K562 (cell line): Measurements from ENCODE around the gene HPDL. TPM values are rescaled to one million over a fixed set of nuclear protein-coding genes. Genes with fewer than 3 reads are reported as not detected.

Experiments used
- ARID1B ChIP-seq: fragments of 450-650 bp; IDR thresholded peaks from 2 replicates; pipeline ENCODE4 v1.6.1; 2016; ENCODE audit warnings: antibody characterized with exemption, mild to moderate bottlenecking, inconsistent platforms
- ETV6 ChIP-seq, 3 experiments: fragments of 150-350 bp in 1 of 3; sonication (generic) in 1 of 3; formaldehyde crosslinking in 1 of 3; IDR thresholded peaks; 2 replicates each; pipeline versions ENCODE4 v1.6.1 to v1.8.0; 2014 to 2022; ENCODE audit warnings: borderline replicate concordance in 2 of 3, low read depth in 2 of 3, antibody characterized with exemption in 1 of 3, low read length in 1 of 3, mild to moderate bottlenecking in 1 of 3, missing genetic modification reagents in 1 of 3
- FOXJ2 ChIP-seq: fragments of 200-800 bp; sonication (Bioruptor generic); IDR thresholded peaks from 2 replicates; pipeline ENCODE4 v1.6.1; 2016; ENCODE audit warnings: missing genetic modification characterization, missing compliant biosample characterization
- MXI1 ChIP-seq: IDR thresholded peaks from 2 replicates; pipeline ENCODE4 v1.6.1; 2011; ENCODE audit warnings: low read depth, mild to moderate bottlenecking, improper control_type of control experiment, low read length
- PHB ChIP-seq: fragments of 250-450 bp; sonication (Bioruptor Pico); IDR thresholded peaks from 2 replicates; pipeline ENCODE4 v1.5.0; 2021
- POLR2A ChIP-seq: fragments of 450-650 bp; conservative IDR thresholded peaks from 2 replicates; pipeline ENCODE4 v1.6.1; 2016
- TRIM25 ChIP-seq: fragments of 450-650 bp; IDR thresholded peaks from 2 replicates; pipeline ENCODE4 v1.7.0; 2016; ENCODE audit warnings: borderline replicate concordance
- polyA plus RNA-seq, 8 experiments: library from polyadenylated mRNA; depleted of rRNA in 4 of 8; stranded (reverse) in 5 of 8; unstranded in 3 of 8; fragments of >200 nt; fragmentation: Nextera tagmentation in 2 of 8; fragmentation: Illumina TruSeq in 1 of 8; extraction: Ambion mirVana in 2 of 8; extraction: Trizol in 1 of 8; gene quantifications; 2 replicates each; pipeline versions ENCODE4 v1.2.1 to v1.2.3, GENCODE V29; 2011 to 2014; ENCODE audit warnings: inconsistent platforms in 1 of 8, missing spikeins in 1 of 8
- total RNA-seq, 7 experiments: library from RNA; depleted of rRNA in 6 of 7; stranded (reverse); fragments of >200 nt in 6 of 7; fragmentation: Illumina TruSeq in 2 of 7; extraction: Trizol in 2 of 7; gene quantifications; 2 replicates each; pipeline versions ENCODE4 v1.2.1 to v1.2.3, GENCODE V29; 2011 to 2021; ENCODE audit warnings: low replicate concordance in 1 of 7
- TF ChIP-seq, protein P1 (sequence below), 2 experiments: IDR thresholded peaks in 1 of 2; conservative IDR thresholded peaks in 1 of 2; 2 replicates each; pipeline ENCODE4 v1.6.1; 2016; ENCODE audit warnings: low read depth in 2 of 2, mild to moderate bottlenecking in 1 of 2, missing compliant biosample characterization in 1 of 2, missing genetic modification characterization in 1 of 2, moderate library complexity in 1 of 2
- TF ChIP-seq, protein P2 (sequence below), 2 experiments: fragments of 450-650 bp; conservative IDR thresholded peaks; 2 replicates each; pipeline ENCODE4 v1.6.1; 2017; ENCODE audit warnings: mild to moderate bottlenecking in 2 of 2, moderate library complexity in 2 of 2

The HPDL gene
- total and polyA plus RNA-seq, 9 of the 15 experiments (the other 6 are each of a cell fraction or from before 2014, with no cell fraction given), result not detected

DNA sequence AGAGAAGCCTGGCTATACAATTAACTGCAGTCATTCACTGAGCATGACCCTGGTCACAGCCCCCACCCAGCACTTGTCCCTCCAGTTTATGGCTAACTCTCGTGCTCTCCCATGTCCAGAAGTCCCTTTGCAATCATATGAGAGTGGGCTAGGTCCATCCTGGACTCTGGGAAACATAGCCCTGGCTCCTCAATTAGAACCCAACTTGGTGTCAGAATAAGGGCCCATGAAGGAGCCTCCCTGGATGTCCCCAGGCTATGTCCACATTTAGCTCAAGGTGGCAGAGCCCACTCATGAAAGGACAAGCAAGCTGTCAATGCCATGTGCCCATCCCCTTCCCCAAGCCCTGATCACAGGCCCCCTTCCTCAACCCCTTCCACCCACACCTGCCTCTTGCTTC, 27.4 kb upstream of the HPDL start (continued):
- TF ChIP-seq, protein P1, sequence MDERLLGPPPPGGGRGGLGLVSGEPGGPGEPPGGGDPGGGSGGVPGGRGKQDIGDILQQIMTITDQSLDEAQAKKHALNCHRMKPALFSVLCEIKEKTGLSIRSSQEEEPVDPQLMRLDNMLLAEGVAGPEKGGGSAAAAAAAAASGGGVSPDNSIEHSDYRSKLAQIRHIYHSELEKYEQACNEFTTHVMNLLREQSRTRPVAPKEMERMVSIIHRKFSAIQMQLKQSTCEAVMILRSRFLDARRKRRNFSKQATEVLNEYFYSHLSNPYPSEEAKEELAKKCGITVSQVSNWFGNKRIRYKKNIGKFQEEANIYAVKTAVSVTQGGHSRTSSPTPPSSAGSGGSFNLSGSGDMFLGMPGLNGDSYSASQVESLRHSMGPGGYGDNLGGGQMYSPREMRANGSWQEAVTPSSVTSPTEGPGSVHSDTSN (CRISPR knock-in tag; IDR thresholded peaks at IDR 0.05; ENCODE audit: low read depth), result no peak
- TF ChIP-seq, protein P1 (tag; conservative IDR thresholded peaks at IDR 0.05; ENCODE audit: low read depth), result no peak
- TF ChIP-seq ARID1B (no peak), PHB (CRISPR knock-in tag) (no peak), POLR2A (no peak), TRIM25 (no peak), MXI1 (no peak), ETV6 (IDR thresholded peaks at IDR 0.05; ENCODE audit: borderline replicate concordance in 1 of 2, low read depth in 2 of 2, low read length in 1 of 2) (no peak), ETV6 (CRISPR knock-in tag; IDR thresholded peaks at IDR 0.05; ENCODE audit: borderline replicate concordance) (no peak), FOXJ2 (tag) (no peak)
- TF ChIP-seq, protein P2, sequence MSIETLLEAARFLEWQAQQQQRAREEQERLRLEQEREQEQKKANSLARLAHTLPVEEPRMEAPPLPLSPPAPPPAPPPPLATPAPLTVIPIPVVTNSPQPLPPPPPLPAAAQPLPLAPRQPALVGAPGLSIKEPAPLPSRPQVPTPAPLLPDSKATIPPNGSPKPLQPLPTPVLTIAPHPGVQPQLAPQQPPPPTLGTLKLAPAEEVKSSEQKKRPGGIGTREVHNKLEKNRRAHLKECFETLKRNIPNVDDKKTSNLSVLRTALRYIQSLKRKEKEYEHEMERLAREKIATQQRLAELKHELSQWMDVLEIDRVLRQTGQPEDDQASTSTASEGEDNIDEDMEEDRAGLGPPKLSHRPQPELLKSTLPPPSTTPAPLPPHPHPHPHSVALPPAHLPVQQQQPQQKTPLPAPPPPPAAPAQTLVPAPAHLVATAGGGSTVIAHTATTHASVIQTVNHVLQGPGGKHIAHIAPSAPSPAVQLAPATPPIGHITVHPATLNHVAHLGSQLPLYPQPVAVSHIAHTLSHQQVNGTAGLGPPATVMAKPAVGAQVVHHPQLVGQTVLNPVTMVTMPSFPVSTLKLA (conservative IDR thresholded peaks at IDR 0.05), result no peak
